Stimulated activated naive CD8-positive, alpha-beta T cell treated with anti-CD3 and anti-CD28 coated beads, Interleukin-15, Interleukin-2, amounts not matched to agents 100 ng/mL and 50 ng/mL, for 24 hours (primary cell): ENCODE measurements around the gene KIAA0319L.

ENCODE experiments used
- H3K27ac Mint-ChIP-seq: one replicate; pipeline ENCODE4 v1.8.0; 2021; ENCODE audit warnings: mild to moderate bottlenecking, mixed read lengths
- H3K27me3 Mint-ChIP-seq: one replicate; pipeline ENCODE4 v1.8.0; 2021; ENCODE audit warnings: mixed read lengths
- H3K36me3 Mint-ChIP-seq: one replicate; pipeline ENCODE4 v1.8.0; 2021; ENCODE audit warnings: low read depth, mixed read lengths
- H3K4me1 Mint-ChIP-seq: one replicate; pipeline ENCODE4 v1.8.0; 2021; ENCODE audit warnings: low read depth, mixed read lengths
- H3K4me3 Mint-ChIP-seq: one replicate; pipeline ENCODE4 v1.8.0; 2021; ENCODE audit warnings: mild to moderate bottlenecking, mixed read lengths
- H3K9me3 Mint-ChIP-seq: one replicate; pipeline ENCODE4 v1.8.0; 2021; ENCODE audit warnings: mixed read lengths

Gene KIAA0319L

DNA sequence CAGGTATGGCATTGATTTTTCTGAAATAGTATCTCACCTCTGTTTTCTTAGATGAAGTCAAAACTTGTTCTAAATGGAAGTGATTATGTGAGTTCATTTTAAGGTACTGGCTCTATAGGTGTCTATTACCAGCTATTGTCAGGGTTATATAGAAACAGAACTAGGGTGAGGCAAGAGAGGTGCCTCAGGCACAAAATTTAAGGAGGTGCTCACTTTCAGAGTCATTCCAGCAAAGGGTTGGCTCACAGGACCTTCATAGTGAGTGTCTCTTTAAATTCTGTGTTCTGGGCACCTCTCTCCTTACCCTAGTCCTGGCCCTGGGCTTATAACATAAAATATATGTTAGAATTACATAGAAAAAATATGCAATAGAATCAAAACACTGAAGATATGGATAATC lies 49.3 kb downstream of the KIAA0319L start:
- H3K27ac Mint-ChIP-seq: peak overlapping the region; percentile 2
- H3K4me1 Mint-ChIP-seq: peaks cover 52% of the 10 kb centered on the region
- H3K36me3 Mint-ChIP-seq: peaks cover 31% of the 10 kb centered on the region
- H3K4me3 Mint-ChIP-seq: no peak overlapping the region
- H3K9me3 Mint-ChIP-seq: no peaks in the 10 kb centered on the region
- H3K27me3 Mint-ChIP-seq: no peaks in the 10 kb centered on the region

DNA sequence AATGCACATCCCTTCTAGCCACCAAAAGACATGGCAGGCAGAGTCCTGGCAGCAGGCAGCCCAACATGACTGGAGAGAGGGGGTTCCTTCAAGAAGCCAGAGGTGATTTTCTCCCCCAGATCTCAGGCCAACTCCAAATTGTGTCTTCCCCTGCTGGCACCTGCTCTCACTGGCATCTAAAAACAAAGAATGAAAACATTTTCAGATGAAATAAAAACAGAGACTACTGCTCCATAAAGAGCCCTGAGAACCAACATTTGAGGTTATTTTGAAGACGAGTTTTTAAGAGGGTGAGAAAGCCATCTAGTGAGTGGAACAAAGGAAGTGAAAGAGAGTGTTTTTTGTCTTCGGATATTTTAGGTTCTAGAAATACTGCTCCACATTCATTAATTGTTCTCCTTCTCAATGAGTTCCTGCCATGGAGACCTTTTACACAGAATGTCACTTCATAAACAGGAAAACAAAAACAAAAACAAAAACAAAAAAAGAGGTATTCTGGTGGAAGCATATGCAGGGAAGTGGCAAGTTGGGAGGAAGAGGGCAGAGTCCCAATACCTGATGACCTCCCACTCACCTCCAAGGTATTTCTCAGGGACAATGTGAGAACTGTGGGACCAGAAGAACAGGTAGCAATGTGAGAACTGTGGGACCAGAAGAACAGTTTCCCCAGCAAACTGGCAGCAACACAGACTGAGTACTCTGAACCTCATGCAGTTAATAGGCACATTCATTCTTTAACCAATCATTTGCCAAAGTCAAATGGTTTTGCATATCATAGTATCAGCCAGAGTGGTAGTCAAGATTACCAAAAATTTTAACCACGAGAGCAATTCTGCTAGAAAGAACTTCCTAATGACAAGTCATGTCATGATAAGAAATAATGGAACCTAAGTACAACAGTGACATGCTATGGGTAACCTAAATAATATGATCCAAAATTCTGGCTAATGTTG lies 50.0 kb downstream of the KIAA0319L start:
- Mint-ChIP-seq H3K4me1 (peaks cover 52% of the 10 kb centered on the region), H3K27me3 (no peaks in the 10 kb centered on the region), H3K27ac (peak overlapping the region; percentile 82), H3K9me3 (no peaks in the 10 kb centered on the region), H3K36me3 (peaks cover 31% of the 10 kb centered on the region), H3K4me3 (peak overlapping the region; percentile 50)

DNA sequence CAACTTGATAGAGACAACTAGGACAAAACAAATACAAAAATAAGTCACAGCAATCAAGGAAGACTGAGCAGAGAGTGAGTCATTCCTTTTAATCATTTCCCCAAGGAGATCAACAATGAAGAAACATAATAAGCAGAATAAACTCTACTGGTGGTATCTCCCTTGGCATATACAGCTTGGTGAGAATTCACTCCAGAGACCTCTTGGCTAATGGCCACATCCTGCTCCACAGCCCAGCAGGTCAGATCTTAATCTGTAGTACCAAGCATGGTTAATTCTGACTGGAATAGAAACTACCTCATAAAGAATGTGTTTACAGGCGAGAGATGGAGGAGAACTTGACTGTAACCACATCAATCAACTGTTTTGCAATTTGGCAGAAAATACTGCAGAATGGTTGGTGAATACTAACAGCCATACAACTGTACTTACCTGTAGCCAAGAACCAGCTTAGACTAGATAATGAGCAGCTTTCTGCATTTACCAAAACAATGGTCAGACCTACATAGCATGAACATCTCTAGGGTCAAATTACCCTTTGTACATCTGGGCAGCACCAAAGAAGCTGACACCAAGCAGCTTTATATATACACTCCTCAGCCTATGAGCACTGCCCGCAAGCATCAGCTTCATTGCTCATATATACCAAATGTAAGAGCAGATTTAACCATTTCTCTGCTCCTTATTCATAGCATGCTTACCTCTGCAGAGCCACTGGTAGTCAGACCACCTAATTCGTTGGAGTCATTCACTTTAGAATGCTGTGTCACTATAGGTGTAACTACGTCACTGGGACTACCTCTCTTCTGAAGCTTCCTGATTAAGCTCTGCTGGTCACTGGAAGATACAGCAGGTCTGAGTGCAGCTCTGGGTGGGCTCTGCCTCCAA lies 51.0 kb downstream of the KIAA0319L start:
- no peaks in the 10 kb centered on the region for H3K9me3 Mint-ChIP-seq
- H3K36me3 Mint-ChIP-seq: peaks cover 31% of the 10 kb centered on the region
- peak overlapping the region; percentile 82 for H3K27ac Mint-ChIP-seq
- peaks cover 52% of the 10 kb centered on the region for H3K4me1 Mint-ChIP-seq
- H3K4me3 Mint-ChIP-seq: peak overlapping the region; percentile 42
- H3K27me3 Mint-ChIP-seq: no peaks in the 10 kb centered on the region

DNA sequence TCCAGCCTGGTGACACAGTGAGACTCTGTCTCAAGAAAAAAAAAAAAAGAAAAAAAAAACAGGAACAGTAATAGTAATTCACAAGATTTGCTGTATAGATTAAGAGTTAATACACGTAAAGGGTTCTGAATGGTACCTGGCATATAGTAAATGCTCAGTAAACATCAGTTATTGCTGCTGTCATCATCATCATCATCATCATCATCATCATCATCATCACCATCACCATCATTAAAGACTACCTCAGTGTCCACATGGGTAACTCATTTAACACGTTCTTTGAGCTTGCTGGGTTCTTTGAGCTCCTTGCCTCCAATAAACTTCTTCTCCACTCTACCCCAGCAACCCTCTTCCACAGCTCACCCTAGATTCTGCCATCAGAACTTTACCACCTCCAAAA lies 55.0 kb downstream of the KIAA0319L start:
- H3K4me3 Mint-ChIP-seq: no peak overlapping the region
- H3K27me3 Mint-ChIP-seq: no peaks in the 10 kb centered on the region
- H3K4me1 Mint-ChIP-seq: peaks cover 30% of the 10 kb centered on the region
- H3K9me3 Mint-ChIP-seq: no peaks in the 10 kb centered on the region
- no peak overlapping the region for H3K27ac Mint-ChIP-seq
- H3K36me3 Mint-ChIP-seq: peaks cover 39% of the 10 kb centered on the region

DNA sequence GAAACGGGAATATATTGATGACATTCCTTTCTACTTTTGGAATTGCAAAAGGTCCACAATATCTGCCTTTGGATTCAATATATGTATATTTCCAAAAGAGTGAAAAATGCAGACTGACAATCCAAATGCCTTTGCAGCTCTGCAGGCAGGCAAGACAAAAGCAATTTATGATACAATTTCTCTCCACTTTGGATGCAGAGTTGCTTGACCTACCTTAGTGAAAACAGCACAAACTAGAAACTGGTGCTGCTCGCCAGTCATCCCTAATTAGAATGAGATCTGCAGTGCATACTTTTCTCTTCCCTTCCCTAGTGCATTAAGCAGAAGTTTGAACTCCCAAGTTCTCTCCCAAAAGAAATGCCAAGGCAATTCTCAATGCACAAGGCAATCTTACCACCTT lies 56.8 kb downstream of the KIAA0319L start:
- Mint-ChIP-seq H3K4me3 (no peak overlapping the region), H3K9me3 (no peaks in the 10 kb centered on the region), H3K4me1 (peaks cover 11% of the 10 kb centered on the region), H3K36me3 (peaks cover 23% of the 10 kb centered on the region), H3K27me3 (no peaks in the 10 kb centered on the region), H3K27ac (no peak overlapping the region)

DNA sequence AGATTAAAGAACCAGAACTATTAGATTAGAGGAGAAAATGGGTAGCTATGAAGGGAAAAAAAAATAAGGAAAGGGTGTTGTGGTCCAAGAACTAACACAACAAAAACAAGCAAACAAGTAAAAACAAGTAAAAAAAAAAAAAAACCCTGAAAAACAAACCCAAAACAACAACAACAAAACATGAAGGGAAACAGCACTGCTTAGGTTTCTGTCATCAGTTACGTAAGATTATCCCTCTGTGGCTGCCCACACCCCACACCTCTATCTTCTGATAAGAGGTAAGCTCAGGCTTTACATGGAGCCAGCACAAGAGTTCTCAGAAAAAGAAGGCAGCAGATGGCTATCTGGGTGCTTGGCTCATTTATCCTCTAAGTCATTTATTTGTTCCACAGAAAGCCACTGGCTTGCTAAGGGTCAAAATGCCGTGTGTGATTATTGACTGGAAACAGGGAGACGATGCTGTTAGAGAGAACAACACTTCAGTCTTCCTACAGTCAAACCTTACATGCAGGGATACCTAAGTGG lies 57.5 kb downstream of the KIAA0319L start:
- H3K36me3 Mint-ChIP-seq: peaks cover 17% of the 10 kb centered on the region
- H3K9me3 Mint-ChIP-seq: no peaks in the 10 kb centered on the region
- peak overlapping the region; percentile 19 for H3K27ac Mint-ChIP-seq
- no peak overlapping the region for H3K4me3 Mint-ChIP-seq
- H3K27me3 Mint-ChIP-seq: no peaks in the 10 kb centered on the region
- H3K4me1 Mint-ChIP-seq: peaks cover 7% of the 10 kb centered on the region

DNA sequence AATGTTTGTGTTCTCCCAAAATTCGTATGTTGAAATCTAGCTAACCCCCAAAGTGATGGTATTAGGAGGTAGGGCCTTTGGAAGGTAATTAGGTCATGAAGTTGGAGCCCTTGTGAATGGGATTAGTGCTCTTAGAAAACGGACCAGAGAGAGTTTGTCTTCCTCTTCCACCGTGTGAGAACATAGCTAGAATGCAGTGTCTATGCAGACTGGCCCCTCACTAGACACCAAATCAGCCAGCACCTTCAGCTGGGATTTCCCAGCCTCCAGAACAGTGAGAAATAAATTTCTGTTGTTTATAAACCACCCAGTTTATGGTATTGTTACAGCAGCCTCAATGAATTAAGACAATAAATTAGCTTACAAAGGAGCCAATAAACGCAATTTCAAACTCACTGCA lies 58.0 kb downstream of the KIAA0319L start:
- Mint-ChIP-seq H3K4me1 (peaks cover 7% of the 10 kb centered on the region), H3K36me3 (peaks cover 15% of the 10 kb centered on the region), H3K27ac (peak overlapping the region; percentile 19), H3K27me3 (no peaks in the 10 kb centered on the region), H3K9me3 (no peaks in the 10 kb centered on the region), H3K4me3 (no peak overlapping the region)

DNA sequence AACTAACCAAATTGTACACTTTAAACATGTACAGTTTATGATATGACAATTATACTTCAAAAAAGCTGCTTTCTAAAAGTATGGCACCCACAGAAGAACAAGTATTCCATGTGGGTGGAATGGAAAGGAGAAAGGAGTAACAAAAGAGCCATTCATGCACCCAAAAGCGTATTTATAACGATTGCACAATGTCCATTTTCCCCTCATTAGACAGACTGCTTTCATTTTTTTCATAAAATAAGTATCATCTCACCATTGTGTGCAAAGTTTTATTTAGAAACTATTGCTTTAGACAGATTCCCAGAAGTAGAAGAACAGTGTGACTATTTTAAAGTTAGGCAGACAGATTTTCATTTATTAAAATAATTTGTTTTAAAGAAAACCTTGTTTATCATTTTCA lies 59.6 kb downstream of the KIAA0319L start:
- no peaks in the 10 kb centered on the region for H3K27me3 Mint-ChIP-seq
- H3K4me3 Mint-ChIP-seq: no peak overlapping the region
- no peak overlapping the region for H3K27ac Mint-ChIP-seq
- H3K36me3 Mint-ChIP-seq: peaks cover 12% of the 10 kb centered on the region
- peaks cover 7% of the 10 kb centered on the region for H3K4me1 Mint-ChIP-seq
- no peaks in the 10 kb centered on the region for H3K9me3 Mint-ChIP-seq

DNA sequence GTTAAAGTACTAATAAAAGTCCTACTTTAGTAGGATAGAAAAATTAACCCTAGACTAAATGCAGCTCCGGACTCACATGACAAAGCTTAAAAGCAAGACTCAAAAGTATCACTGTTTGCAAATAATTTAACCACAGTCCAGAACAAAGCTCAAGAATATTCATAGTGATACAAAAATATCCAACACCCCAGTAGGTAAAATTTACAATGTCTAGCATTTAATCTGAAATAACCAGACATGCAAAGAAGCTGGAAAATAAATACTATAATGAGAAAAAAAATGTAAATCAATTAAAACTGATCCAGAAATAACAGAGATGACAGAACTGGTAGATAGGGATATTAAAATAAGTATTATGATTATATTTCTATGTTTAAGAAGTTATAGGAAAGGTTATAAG lies 67.0 kb downstream of the KIAA0319L start:
- Mint-ChIP-seq H3K27me3 (no peaks in the 10 kb centered on the region), H3K9me3 (peaks cover 21% of the 10 kb centered on the region), H3K27ac (no peak overlapping the region), H3K4me3 (no peak overlapping the region), H3K36me3 (peaks cover 41% of the 10 kb centered on the region), H3K4me1 (peaks cover 13% of the 10 kb centered on the region)

DNA sequence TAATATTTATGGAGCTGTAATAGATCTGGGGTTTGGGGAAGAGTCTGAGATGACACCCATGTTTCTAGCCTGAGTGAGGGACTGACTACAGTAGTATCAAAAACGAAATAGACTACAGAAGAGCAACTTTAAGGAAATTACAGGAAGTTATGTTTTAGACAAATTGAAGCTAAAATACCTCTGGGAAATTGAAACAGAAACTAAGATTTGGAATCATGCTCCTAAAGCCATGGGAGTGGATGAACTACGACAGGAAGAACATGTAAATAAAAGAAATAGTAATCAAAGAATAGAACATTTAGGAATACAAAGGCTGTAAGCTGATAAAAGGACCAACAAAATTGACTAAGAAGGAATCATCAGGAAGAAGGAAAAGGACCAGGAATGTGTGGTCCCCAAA lies 68.9 kb downstream of the KIAA0319L start:
- Mint-ChIP-seq H3K9me3 (peaks cover 21% of the 10 kb centered on the region), H3K27ac (no peak overlapping the region), H3K36me3 (peaks cover 37% of the 10 kb centered on the region), H3K27me3 (no peaks in the 10 kb centered on the region), H3K4me1 (peaks cover 16% of the 10 kb centered on the region), H3K4me3 (no peak overlapping the region)

DNA sequence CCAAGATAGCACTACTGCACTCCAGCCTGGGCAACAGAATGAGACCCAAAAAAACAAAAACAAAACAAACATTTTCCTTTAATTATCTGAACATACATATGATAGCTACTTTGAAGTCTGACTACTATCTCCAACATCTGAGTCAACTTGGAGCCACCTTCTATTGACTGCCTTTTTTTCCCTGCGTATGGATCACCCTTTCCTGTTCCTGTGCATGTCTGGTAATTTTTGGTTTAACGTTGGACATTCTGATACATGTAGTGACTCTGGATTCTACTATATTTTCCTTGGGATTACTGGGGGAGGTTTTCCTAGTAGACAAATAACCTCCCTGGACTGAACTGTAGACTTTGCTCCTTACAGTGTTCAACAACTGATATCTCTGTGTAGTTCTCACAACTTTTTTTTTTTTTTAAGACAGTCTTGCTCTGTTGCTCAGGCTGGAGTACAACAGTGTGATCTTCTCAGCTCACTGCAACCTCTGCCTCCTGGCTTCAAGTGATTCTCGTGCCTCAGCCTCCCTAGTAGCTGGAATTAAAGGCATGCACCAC lies 70.3 kb downstream of the KIAA0319L start:
- Mint-ChIP-seq H3K27me3 (no peaks in the 10 kb centered on the region), H3K4me1 (peaks cover 16% of the 10 kb centered on the region), H3K36me3 (peaks cover 37% of the 10 kb centered on the region), H3K4me3 (no peak overlapping the region), H3K9me3 (peaks cover 21% of the 10 kb centered on the region), H3K27ac (no peak overlapping the region)

DNA sequence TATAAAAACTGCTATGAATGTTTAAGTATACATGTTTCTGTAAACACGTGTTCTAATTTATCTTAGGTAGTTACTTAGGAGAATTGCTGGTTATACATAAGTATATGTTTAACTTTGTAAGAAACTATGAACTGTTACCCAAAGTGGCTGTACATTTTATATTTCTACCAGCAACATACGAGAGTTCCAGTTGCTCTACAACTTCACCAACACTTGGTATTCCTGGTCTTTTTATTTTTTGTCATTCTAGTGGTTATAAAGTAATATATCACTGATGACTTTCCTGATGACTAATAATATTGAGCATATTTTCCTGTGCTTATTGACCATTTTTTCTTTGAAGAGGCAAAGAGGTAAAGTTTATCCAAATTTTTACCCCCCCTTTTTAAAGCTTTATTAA lies 76.0 kb downstream of the KIAA0319L start:
- Mint-ChIP-seq H3K4me1 (peaks cover 7% of the 10 kb centered on the region), H3K27ac (no peak overlapping the region), H3K36me3 (peaks cover 14% of the 10 kb centered on the region), H3K9me3 (no peaks in the 10 kb centered on the region), H3K27me3 (no peaks in the 10 kb centered on the region), H3K4me3 (no peak overlapping the region)

DNA sequence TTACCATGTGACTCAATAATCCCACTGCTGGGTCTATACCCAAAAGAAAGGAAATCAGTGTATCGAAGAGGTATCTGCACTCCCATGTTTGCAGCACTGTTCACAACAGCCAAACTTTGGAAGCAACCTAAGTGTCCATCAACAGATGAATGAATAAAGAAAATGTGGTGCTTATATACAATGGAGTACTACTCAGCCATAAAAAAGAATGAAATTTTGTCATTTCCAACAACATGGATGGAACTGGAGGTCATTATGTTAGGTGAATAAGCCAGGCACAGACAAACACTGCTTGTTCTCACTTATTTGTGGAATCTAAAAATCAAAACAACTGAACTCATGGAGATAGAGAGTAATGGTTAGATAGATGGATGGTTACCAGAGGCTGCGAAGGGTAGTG lies 79.3 kb downstream of the KIAA0319L start:
- H3K27me3 Mint-ChIP-seq: no peaks in the 10 kb centered on the region
- peaks cover 31% of the 10 kb centered on the region for H3K36me3 Mint-ChIP-seq
- H3K9me3 Mint-ChIP-seq: no peaks in the 10 kb centered on the region

DNA sequence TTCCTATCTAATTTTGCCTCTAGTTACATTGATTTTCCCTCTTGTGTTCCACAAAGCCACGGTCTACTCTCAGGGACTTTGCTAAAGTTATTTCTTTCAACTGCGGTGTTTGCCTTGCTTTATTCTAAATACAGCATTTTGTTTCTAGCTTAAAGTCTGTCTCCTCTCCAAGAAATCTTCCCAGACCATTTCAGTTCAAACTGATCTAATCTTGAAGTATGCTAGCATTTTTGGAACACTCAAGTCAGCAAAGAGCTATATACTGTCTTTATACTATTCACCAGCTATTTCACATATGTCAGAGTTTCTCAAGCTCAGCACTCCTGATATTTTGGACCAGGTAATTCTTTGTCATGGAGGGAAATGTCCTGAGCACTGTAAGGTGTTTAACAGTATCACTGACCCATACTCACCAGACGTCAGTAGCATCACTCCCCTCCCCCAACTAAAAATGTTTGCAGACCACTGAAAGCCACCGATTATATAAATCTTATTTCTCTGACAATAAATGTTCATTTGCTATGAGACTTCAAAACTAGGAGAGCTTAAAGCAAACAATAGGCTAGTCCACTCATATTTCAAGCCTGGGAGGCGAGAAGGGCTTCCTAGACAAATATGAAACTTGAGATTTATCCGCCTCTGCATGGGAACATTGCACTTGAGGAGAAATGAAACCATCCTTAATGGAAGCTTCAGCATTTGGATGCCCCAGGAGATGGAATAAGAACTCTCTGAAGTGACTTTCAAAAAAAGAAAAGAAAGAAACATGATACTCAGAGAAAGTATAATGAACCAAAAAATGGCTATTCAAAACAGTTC lies 81.1 kb downstream of the KIAA0319L start:
- Mint-ChIP-seq H3K27me3 (no peaks in the 10 kb centered on the region), H3K4me1 (peaks cover 3% of the 10 kb centered on the region), H3K36me3 (peaks cover 40% of the 10 kb centered on the region), H3K4me3 (no peak overlapping the region), H3K27ac (no peak overlapping the region), H3K9me3 (no peaks in the 10 kb centered on the region)

More for the DNA sequence above, 79.3 kb downstream of the KIAA0319L start:
- no peak overlapping the region for H3K27ac Mint-ChIP-seq
- H3K4me1 Mint-ChIP-seq: peaks cover 3% of the 10 kb centered on the region
- H3K4me3 Mint-ChIP-seq: no peak overlapping the region
